ENCODE results near the gene SMYD1.
A peak's percentile ranks its signal among the peaks of the same experiment; 100 is the strongest.

Gene SMYD1

GRCh38 chr2:88048541-88048940 is 19.1 kb upstream of the SMYD1 start:
- H3K4me3 Mint-ChIP-seq: no peak overlapping the region
- DNase-seq (ENCODE audit: low spot score in 2 of 2) (no peak), ATAC-seq (ENCODE audit: low read depth) (no peak)
- no peaks in the 10 kb centered on the region for H3K27me3 Mint-ChIP-seq
- H3K4me1 Mint-ChIP-seq: peaks cover 20% of the 10 kb centered on the region
- no peak overlapping the region for H3K27ac Mint-ChIP-seq
- H3K36me3 Mint-ChIP-seq: peaks cover 8% of the 10 kb centered on the region
- no peaks in the 10 kb centered on the region for H3K9me3 Mint-ChIP-seq

DNA sequence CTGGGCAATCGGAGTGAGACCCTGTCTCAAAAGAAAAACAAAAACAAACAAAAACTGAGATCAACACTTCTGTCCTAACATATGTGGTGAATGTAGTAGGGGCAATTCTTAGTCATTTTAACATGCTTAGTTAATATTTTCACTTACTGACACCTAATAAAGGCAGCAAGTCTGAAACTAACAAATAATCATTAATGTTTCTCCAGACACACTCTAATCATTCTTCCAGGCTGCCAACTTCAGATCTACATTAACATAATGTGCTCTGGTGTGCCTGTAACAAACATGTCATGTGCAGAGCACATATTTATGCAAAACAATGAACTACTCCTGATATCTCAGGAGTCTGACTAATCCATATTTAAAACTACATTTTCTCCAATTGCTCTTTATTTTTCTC is 18.0 kb upstream of the SMYD1 start:
- no peak overlapping the region for H3K4me3 Mint-ChIP-seq
- peaks cover 31% of the 10 kb centered on the region for H3K4me1 Mint-ChIP-seq
- no peak overlapping the region for H3K27ac Mint-ChIP-seq
- peaks cover 8% of the 10 kb centered on the region for H3K36me3 Mint-ChIP-seq
- no peaks in the 10 kb centered on the region for H3K27me3 Mint-ChIP-seq
- no peak for DNase-seq (ENCODE audit: low spot score in 2 of 2)
- no peaks in the 10 kb centered on the region for H3K9me3 Mint-ChIP-seq
- no peak for ATAC-seq (ENCODE audit: low read depth)

GRCh38 chr2:88051792-88052191 is 15.8 kb upstream of the SMYD1 start:
- H3K36me3 Mint-ChIP-seq: peaks cover 8% of the 10 kb centered on the region
- DNase-seq (ENCODE audit: low spot score in 2 of 2): no peak
- H3K4me1 Mint-ChIP-seq: peaks cover 33% of the 10 kb centered on the region
- no peak overlapping the region for H3K4me3 Mint-ChIP-seq
- no peaks in the 10 kb centered on the region for H3K27me3 Mint-ChIP-seq
- no peaks in the 10 kb centered on the region for H3K9me3 Mint-ChIP-seq
- no peak for ATAC-seq (ENCODE audit: low read depth)
- no peak overlapping the region for H3K27ac Mint-ChIP-seq

- peak overlapping the region; percentile 95 for H3K27ac Mint-ChIP-seq
- H3K27me3 Mint-ChIP-seq: no peaks in the 10 kb centered on the region
- H3K9me3 Mint-ChIP-seq: no peaks in the 10 kb centered on the region
- peaks cover 8% of the 10 kb centered on the region for H3K36me3 Mint-ChIP-seq
- ATAC-seq (ENCODE audit: low read depth) (no peak), DNase-seq (ENCODE audit: low spot score in 2 of 2) (no peak)
- peaks cover 33% of the 10 kb centered on the region for H3K4me1 Mint-ChIP-seq
- peak overlapping the region; percentile 11 for H3K4me3 Mint-ChIP-seq
Observed at GRCh38 chr2:88053296-88053695, 14.3 kb upstream of the SMYD1 start.

DNA sequence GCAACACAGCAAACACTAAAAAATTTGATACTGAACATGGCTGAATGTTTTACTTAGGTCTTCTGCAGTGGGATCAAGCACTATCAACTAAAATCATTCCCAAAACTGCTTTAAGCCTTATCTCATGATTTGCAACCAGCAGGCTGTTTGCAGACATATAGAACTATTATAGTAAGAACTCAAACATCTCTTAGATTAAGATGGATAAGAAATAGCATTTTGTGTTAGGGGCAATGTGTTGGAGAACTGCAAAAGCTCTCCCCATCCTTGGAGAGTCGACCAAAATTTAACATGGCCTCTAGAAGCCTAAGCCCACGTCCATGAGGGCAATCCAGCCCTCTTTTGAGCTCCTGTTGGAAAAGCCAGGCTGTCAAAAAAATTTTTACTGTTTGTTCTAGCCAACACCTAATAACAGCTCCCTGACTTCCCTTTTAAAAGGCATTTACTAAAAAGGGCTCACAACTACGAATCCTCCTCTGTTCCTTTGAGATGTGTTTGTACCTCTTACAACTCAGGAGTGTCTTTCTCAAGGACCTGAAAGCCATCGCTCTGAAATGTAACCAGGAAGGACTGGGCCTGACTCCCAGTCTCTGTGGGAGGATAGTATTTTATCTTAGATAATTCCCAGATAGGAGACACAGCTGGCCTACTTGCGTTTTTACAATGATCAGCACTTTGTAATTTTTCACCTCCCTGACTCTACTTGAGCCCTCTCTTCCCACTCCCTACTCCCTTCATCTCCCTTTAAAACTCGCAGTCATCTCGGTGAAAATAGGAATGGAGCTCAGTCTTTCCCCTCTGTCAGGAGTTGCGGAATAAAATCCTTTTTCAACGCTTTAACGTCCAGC is 13.5 kb upstream of the SMYD1 start:
- H3K9me3 Mint-ChIP-seq: no peaks in the 10 kb centered on the region
- H3K4me1 Mint-ChIP-seq: peaks cover 31% of the 10 kb centered on the region
- H3K27me3 Mint-ChIP-seq: no peaks in the 10 kb centered on the region
- H3K27ac Mint-ChIP-seq: peak overlapping the region; percentile 95
- peak overlapping the region; percentile 87 for H3K4me3 Mint-ChIP-seq
- H3K36me3 Mint-ChIP-seq: peaks cover 8% of the 10 kb centered on the region
- DNase-seq (ENCODE audit: low spot score in 2 of 2) (no peak), ATAC-seq (ENCODE audit: low read depth) (no peak)

- Mint-ChIP-seq H3K27me3 (no peaks in the 10 kb centered on the region), H3K9me3 (no peaks in the 10 kb centered on the region), H3K36me3 (peaks cover 8% of the 10 kb centered on the region), H3K4me3 (peak overlapping the region; percentile 87), H3K27ac (peak overlapping the region; percentile 95), H3K4me1 (peaks cover 31% of the 10 kb centered on the region)
- DNase-seq (ENCODE audit: low spot score in 2 of 2) (no peak), ATAC-seq (ENCODE audit: low read depth) (no peak)
Observed at GRCh38 chr2:88054782-88055370, 12.7 kb upstream of the SMYD1 start.

DNA sequence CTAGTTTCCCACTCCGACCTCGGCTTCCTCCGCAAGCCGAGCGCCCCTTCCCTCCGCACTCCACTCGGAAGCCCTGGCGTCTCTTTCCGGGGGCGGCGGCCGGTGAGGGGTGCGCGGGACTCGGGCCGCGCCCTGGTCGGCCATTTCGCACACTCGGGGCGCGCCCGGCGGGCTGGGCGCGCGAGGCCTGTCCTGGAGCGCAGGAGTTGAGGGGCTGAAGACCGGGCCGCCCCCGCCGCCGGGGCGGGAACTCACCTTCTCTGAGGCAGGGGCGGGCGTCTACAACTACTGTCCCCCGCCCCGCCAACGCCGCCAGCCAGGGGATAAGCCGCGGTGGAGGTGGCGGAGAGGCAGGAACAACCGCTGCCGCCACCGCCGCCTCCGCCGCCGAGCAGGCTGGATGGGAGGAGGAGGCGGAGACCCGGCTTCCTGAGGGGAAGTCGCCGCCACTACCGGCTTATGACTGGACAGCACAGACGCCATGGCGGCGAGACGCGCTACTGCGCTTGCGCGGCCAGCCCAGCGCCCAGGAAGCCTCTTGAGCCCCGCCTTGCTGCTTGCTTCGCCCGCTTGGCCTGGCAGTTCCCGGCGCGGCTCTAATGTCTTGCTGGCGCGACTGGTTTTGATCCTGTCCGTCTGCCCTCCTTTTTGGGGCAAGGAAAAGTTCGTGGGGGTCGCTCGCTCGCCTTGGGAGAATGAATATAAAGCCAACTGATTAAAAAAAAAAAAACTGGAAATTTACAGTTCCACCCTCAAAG is 12.1 kb upstream of the SMYD1 start, which contains the start of gene KRCC1:
TSS of gene KRCC1 (minus strand) at position 413 of the 758 bp plus-strand sequence. CDS start 27,220 bp downstream, outside the sequence.
- DNase-seq (ENCODE audit: low spot score in 2 of 2) (peak; percentile 89 to 90), ATAC-seq (ENCODE audit: low read depth) (peak; percentile 94)
- Mint-ChIP-seq H3K27ac (peak within 1 kb of the TSS; percentile 95), H3K36me3 (peaks cover 8% of the 10 kb centered on the region), H3K9me3 (no peaks in the 10 kb centered on the region), H3K4me1 (peaks cover 31% of the 10 kb centered on the region), H3K4me3 (peak within 1 kb of the TSS; percentile 87), H3K27me3 (no peaks in the 10 kb centered on the region)

DNA sequence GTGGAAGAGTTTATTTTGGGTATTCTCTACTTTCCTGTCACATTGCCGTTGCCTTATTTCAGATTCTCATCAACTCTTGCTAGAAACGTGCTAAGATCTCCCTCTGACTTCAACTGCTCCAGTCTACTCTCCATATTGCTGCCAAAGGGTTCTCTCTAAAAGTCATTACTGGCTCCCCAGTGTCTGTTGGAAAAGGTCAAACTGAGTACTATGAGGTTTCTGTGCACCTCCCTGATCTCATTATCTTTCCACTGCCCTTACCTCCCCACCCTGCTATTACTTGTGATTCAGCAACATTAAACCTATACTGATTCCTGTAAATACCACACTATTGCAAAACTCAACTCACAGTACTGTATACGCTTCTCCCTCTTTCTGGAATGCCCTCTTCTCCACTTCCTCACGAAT is 10.2 kb upstream of the SMYD1 start:
- DNase-seq (ENCODE audit: low spot score in 2 of 2) (no peak), ATAC-seq (ENCODE audit: low read depth) (no peak)
- Mint-ChIP-seq H3K9me3 (no peaks in the 10 kb centered on the region), H3K4me3 (no peak overlapping the region), H3K4me1 (peaks cover 29% of the 10 kb centered on the region), H3K36me3 (peaks cover 4% of the 10 kb centered on the region), H3K27me3 (no peaks in the 10 kb centered on the region), H3K27ac (no peak overlapping the region)

DNA sequence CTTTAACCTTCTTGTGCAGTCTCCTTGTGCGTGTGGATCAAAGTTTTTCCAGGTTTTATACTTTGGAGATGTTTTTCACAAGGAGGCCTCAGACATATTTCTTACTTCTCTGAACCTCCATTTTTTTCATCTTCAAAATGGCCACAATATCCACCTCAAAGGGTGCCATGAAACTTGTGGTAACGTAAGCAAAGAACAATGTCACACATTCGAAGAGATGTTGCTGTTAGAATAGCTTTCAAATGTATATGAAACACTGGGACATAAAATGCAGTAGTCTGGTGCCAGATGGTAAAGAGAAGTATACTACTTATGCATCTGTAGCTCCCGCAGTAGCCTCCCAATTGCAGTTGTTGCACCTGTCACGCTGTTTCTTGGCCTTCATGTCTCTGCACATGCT is 9.4 kb upstream of the SMYD1 start:
- no peaks in the 10 kb centered on the region for H3K9me3 Mint-ChIP-seq
- H3K4me3 Mint-ChIP-seq: no peak overlapping the region
- peaks cover 2% of the 10 kb centered on the region for H3K36me3 Mint-ChIP-seq
- H3K4me1 Mint-ChIP-seq: peaks cover 24% of the 10 kb centered on the region
- no peak for DNase-seq (ENCODE audit: low spot score in 2 of 2)
- H3K27ac Mint-ChIP-seq: no peak overlapping the region
- ATAC-seq (ENCODE audit: low read depth): no peak
- H3K27me3 Mint-ChIP-seq: no peaks in the 10 kb centered on the region

DNA sequence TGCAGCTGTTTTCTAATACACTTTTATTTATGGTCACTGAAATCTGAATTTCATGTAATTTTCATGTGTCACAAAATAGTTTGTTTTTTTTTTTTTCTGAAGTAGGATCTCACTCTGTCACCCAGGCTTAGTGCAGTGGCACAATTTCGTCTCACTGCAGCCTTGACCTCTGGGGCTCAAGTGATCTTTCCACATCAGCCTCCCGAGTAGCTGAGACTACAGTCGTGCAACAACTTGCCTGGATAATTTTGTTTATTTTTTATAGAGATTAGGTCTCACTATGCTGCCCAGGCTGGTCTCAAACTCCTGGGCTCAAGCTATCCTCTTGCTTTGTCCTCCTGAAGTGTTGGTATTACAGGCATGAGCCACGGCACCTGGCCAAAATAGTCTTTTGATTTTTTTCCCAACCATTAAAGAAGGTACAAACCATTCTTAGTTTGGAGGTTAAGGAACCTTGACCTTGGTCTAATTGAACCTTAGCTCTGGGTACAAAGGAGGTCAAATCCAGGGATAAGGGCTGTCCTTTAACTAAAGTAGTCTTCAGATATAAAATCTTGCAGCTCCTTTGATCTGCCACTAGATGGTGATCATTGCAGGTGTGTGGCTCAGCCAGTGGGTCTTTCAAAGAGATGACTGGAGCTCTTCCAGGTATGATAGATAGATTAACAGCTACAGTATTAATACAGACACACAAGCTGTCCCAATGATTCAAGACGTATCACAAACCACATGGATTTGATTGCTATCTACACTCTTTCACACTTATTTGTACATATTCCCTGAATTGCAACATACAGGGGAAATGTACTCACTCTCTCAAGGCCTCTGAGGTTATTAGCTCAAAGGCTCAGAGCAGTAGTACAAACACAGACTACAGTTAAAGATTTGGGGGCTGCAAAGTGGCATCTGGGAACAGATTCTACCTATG is 7.4 kb upstream of the SMYD1 start:
- H3K9me3 Mint-ChIP-seq: no peaks in the 10 kb centered on the region
- ATAC-seq (ENCODE audit: low read depth): peak; percentile 30
- no peaks in the 10 kb centered on the region for H3K27me3 Mint-ChIP-seq
- no peaks in the 10 kb centered on the region for H3K36me3 Mint-ChIP-seq
- no peak overlapping the region for H3K4me3 Mint-ChIP-seq
- no peak overlapping the region for H3K27ac Mint-ChIP-seq
- DNase-seq (ENCODE audit: low spot score in 2 of 2): peak in 1 of 2 donors; percentile 29
- peaks cover 6% of the 10 kb centered on the region for H3K4me1 Mint-ChIP-seq

- no peaks in the 10 kb centered on the region for H3K9me3 Mint-ChIP-seq
- ATAC-seq (ENCODE audit: low read depth): no peak
Observed at GRCh38 chr2:88060907-88061275, 6.7 kb upstream of the SMYD1 start.

GRCh38 chr2:88061295-88061694 is 6.3 kb upstream of the SMYD1 start:
- no peaks in the 10 kb centered on the region for H3K27me3 Mint-ChIP-seq
- no peaks in the 10 kb centered on the region for H3K4me1 Mint-ChIP-seq
- H3K4me3 Mint-ChIP-seq: no peak overlapping the region
- no peaks in the 10 kb centered on the region for H3K9me3 Mint-ChIP-seq
- no peaks in the 10 kb centered on the region for H3K36me3 Mint-ChIP-seq
- no peak overlapping the region for H3K27ac Mint-ChIP-seq
- ATAC-seq (ENCODE audit: low read depth) (no peak), DNase-seq (ENCODE audit: low spot score in 2 of 2) (no peak)

More at GRCh38 chr2:88060907-88061275, 6.7 kb upstream of the SMYD1 start:
- H3K4me1 Mint-ChIP-seq: peaks cover 3% of the 10 kb centered on the region
- no peak overlapping the region for H3K27ac Mint-ChIP-seq
- H3K36me3 Mint-ChIP-seq: no peaks in the 10 kb centered on the region
- no peak for DNase-seq (ENCODE audit: low spot score in 2 of 2)
- no peaks in the 10 kb centered on the region for H3K27me3 Mint-ChIP-seq
- H3K4me3 Mint-ChIP-seq: no peak overlapping the region

GRCh38 chr2:88066543-88066942 is 1.1 kb upstream of the SMYD1 start:
- Mint-ChIP-seq H3K4me1 (no peaks in the 10 kb centered on the region), H3K9me3 (no peaks in the 10 kb centered on the region), H3K4me3 (no peak overlapping the region), H3K27me3 (peaks cover 2% of the 10 kb centered on the region), H3K36me3 (no peaks in the 10 kb centered on the region), H3K27ac (no peak overlapping the region)
- DNase-seq (ENCODE audit: low spot score in 2 of 2) (no peak), ATAC-seq (ENCODE audit: low read depth) (no peak)
